Keratinocyte (primary cell): ENCODE measurements around the gene MYH6. TPM values are rescaled to one million over a fixed set of nuclear protein-coding genes. Genes with fewer than 3 reads are reported as not detected.

Experiments used
- DNase-seq: peaks from one replicate; pipeline ENCODE4 v3.0.0-alpha.2; 2011; ENCODE audit warnings: low read depth, missing footprints, low spot score
- FAIRE-seq: peaks from 2 replicates; lab custom pipeline; 2011; peaks lifted over from hg19 to GRCh38; lab: Jason Lieb, UNC
- H2AFZ ChIP-seq: 2 replicates; pipeline ENCODE4 v1.6.0; 2012; ENCODE audit warnings: low read length, control low read depth, inconsistent platforms; ENCODE audit not compliant: control insufficient read depth
- H3K27ac ChIP-seq: 2 replicates; pipeline ENCODE4 v1.5.1; 2011; ENCODE audit warnings: low read length; ENCODE audit not compliant: control insufficient read depth, insufficient read depth
- H3K27me3 ChIP-seq: 3 replicates; pipeline ENCODE4 v1.6.0; 2011; ENCODE audit warnings: low read length; ENCODE audit not compliant: control insufficient read depth, insufficient read depth; ENCODE audit errors: extremely low read depth
- H3K36me3 ChIP-seq, 2 experiments: 2 replicates in 1 of 2; 3 replicates in 1 of 2; pipeline ENCODE4 v1.5.1; 2011; ENCODE audit warnings: low read length in 2 of 2, mild to moderate bottlenecking in 1 of 2; ENCODE audit not compliant: control insufficient read depth in 2 of 2, insufficient read depth in 2 of 2; ENCODE audit errors: extremely low read depth in 1 of 2
- H3K4me1 ChIP-seq: 3 replicates; pipeline ENCODE4 v1.5.1; 2011; ENCODE audit warnings: low read length; ENCODE audit not compliant: control insufficient read depth, insufficient read depth; ENCODE audit errors: extremely low read depth
- H3K4me2 ChIP-seq: 3 replicates; pipeline ENCODE4 v1.6.0; 2011; ENCODE audit warnings: low read depth, low read length; ENCODE audit not compliant: control insufficient read depth, insufficient read depth; ENCODE audit errors: extremely low read depth
- H3K4me3 ChIP-seq, 3 experiments: fragments of 200-600 bp in 1 of 3; sonication (generic) in 1 of 3; 2 replicates in 2 of 3; 3 replicates in 1 of 3; pipeline ENCODE4 v1.5.1; 2011 to 2016; ENCODE audit warnings: low read length in 3 of 3, mild to moderate bottlenecking in 3 of 3, control low read depth in 2 of 3, inconsistent platforms in 1 of 3, low read depth in 1 of 3, mixed read lengths in 1 of 3, mixed run types in 1 of 3, moderate library complexity in 1 of 3; ENCODE audit not compliant: control insufficient read depth in 2 of 3, insufficient read depth in 2 of 3; ENCODE audit errors: extremely low read depth in 1 of 3
- H3K79me2 ChIP-seq: 2 replicates; pipeline ENCODE4 v1.6.0; 2012; ENCODE audit warnings: low read length; ENCODE audit not compliant: control insufficient read depth, insufficient read depth
- H3K9ac ChIP-seq: 3 replicates; pipeline ENCODE4 v1.6.0; 2011; ENCODE audit warnings: low read length; ENCODE audit not compliant: control insufficient read depth, insufficient read depth; ENCODE audit errors: extremely low read depth
- H3K9me1 ChIP-seq: 3 replicates; pipeline ENCODE4 v1.6.0; 2011; ENCODE audit warnings: low read length; ENCODE audit not compliant: control insufficient read depth, insufficient read depth; ENCODE audit errors: extremely low read depth
- H3K9me3 ChIP-seq: 2 replicates; pipeline ENCODE4 v1.5.1; 2012; ENCODE audit warnings: low read depth, low read length; ENCODE audit not compliant: control insufficient read depth
- H4K20me1 ChIP-seq: 3 replicates; pipeline ENCODE4 v1.6.0; 2011; ENCODE audit warnings: low read length; ENCODE audit not compliant: control insufficient read depth, insufficient read depth; ENCODE audit errors: extremely low read depth
- CTCF ChIP-seq, 3 experiments: IDR thresholded peaks in 1 of 3; conservative IDR thresholded peaks in 1 of 3; optimal IDR thresholded peaks in 1 of 3; 2 replicates in 2 of 3; 3 replicates in 1 of 3; pipeline versions ENCODE3 to v1.5.1; 2011; ENCODE audit warnings: low read length in 3 of 3, mild to moderate bottlenecking in 3 of 3, moderate library complexity in 2 of 3, control low read depth in 1 of 3, inconsistent platforms in 1 of 3; ENCODE audit not compliant: insufficient read depth in 2 of 3; ENCODE audit errors: extremely low read depth in 1 of 3
- EZH2 ChIP-seq: IDR thresholded peaks from one replicate; pipeline ENCODE4 v1.6.1; 2012; ENCODE audit warnings: inconsistent platforms, mild to moderate bottlenecking, low read length, moderate library complexity
- dilution Hi-C: fragments of 300-500 bp; cut with MboI; formaldehyde crosslinking; loops from one replicate; pipeline ENCODE4 v1.7.0; 2020; ENCODE audit warnings: low sequenced_read_pairs; ENCODE audit not compliant: extremely low pct_ligation_motif_present
- polyA plus RNA-seq, 5 experiments: library from polyadenylated mRNA; depleted of rRNA in 3 of 5; stranded (reverse) in 3 of 5; stranded (forward) in 1 of 5; unstranded in 1 of 5; fragments of >200 nt; gene quantifications; 1 replicate in 1 of 5; 2 replicates in 3 of 5; 3 replicates in 1 of 5; pipeline versions ENCODE4 v1.2.1 to v1.2.3, GENCODE V29; 2011 to 2012; ENCODE audit warnings: missing spikeins in 2 of 5, low read depth in 1 of 5, low replicate concordance in 1 of 5

Gene MYH6
- polyA plus RNA-seq, 1 donor (not counting 4 experiments of a cell fraction or from before 2014, with no cell fraction given): not detected

- dilution Hi-C loops: no loop called here
- no peak for TF ChIP-seq CTCF (optimal IDR thresholded peaks at IDR 0.05 in 1 of 3, IDR thresholded peaks at IDR 0.05 in 1 of 3, conservative IDR thresholded peaks at IDR 0.05 in 1 of 3; ENCODE audit: extremely low read depth in 1 of 3, insufficient read depth in 2 of 3, low read length in 3 of 3)
- no peak for TF ChIP-seq EZH2
- no peak overlapping the region for H3K9ac ChIP-seq
- peak overlapping the region; percentile 39 for H3K4me2 ChIP-seq
- no peaks in the 10 kb centered on the region for H3K9me3 ChIP-seq
- H3K79me2 ChIP-seq: no peaks in the 10 kb centered on the region
- no peaks in the 10 kb centered on the region for H3K27me3 ChIP-seq
- H4K20me1 ChIP-seq: no peaks in the 10 kb centered on the region
- FAIRE-seq: peak; percentile 95
- H3K4me1 ChIP-seq: peaks cover 11% of the 10 kb centered on the region
- H2AFZ ChIP-seq: peak overlapping the region; percentile 73
- no peak overlapping the region for H3K4me3 ChIP-seq
- H3K9me1 ChIP-seq: no peaks in the 10 kb centered on the region
- no peak for DNase-seq
- no peak overlapping the region for H3K27ac ChIP-seq
- no peaks in the 10 kb centered on the region for H3K36me3 ChIP-seq
Observed at GRCh38 chr14:23454445-23454856, 46.4 kb upstream of the MYH6 start.

GRCh38 chr14:23452237-23452636, 44.2 kb upstream of the MYH6 start:
- TF ChIP-seq EZH2 (no peak), CTCF (optimal IDR thresholded peaks at IDR 0.05 in 1 of 3, IDR thresholded peaks at IDR 0.05 in 1 of 3, conservative IDR thresholded peaks at IDR 0.05 in 1 of 3; ENCODE audit: extremely low read depth in 1 of 3, insufficient read depth in 2 of 3, low read length in 3 of 3) (no peak)
- Histone ChIP-seq H3K27me3 (no peaks in the 10 kb centered on the region), H3K36me3 (no peaks in the 10 kb centered on the region), H2AFZ (no peak overlapping the region), H3K9me3 (no peaks in the 10 kb centered on the region), H3K9ac (no peak overlapping the region), H3K4me1 (peaks cover 11% of the 10 kb centered on the region), H3K4me2 (no peak overlapping the region), H4K20me1 (no peaks in the 10 kb centered on the region), H3K9me1 (no peaks in the 10 kb centered on the region), H3K79me2 (no peaks in the 10 kb centered on the region), H3K4me3 (no peak overlapping the region), H3K27ac (no peak overlapping the region)
- no peak for FAIRE-seq
- DNase-seq: no peak
- dilution Hi-C loops: no loop called here
